K562 (cell line): ENCODE measurements around the gene ZNF391. TPM values are rescaled to one million over a fixed set of nuclear protein-coding genes. Genes with fewer than 3 reads are reported as not detected.
A peak's percentile ranks its signal among the peaks of the same experiment; 100 is the strongest.

Source experiments
- ADNP ChIP-seq: fragments of 200-800 bp; sonication (Bioruptor generic); IDR thresholded peaks from 2 replicates; pipeline ENCODE4 v1.6.1; 2016; ENCODE audit warnings: missing genetic modification characterization, missing compliant biosample characterization
- CBX5 ChIP-seq: IDR thresholded peaks from 2 replicates; pipeline ENCODE4 v1.6.1; 2014; ENCODE audit warnings: low read depth, borderline replicate concordance
- NONO ChIP-seq, 2 experiments: fragments of 200-400 bp in 1 of 2; fragments of 450-650 bp in 1 of 2; formaldehyde crosslinking in 1 of 2; IDR thresholded peaks; 2 replicates each; pipeline ENCODE4 v1.6.1; 2017; ENCODE audit warnings: low read depth in 2 of 2, mild to moderate bottlenecking in 2 of 2, moderate library complexity in 2 of 2, low read length in 1 of 2
- RAD21 ChIP-seq, 2 experiments: fragments of 250-450 bp in 1 of 2; fragments of 450-650 bp in 1 of 2; sonication (Bioruptor Pico) in 1 of 2; formaldehyde crosslinking in 1 of 2; IDR thresholded peaks in 1 of 2; conservative IDR thresholded peaks in 1 of 2; 2 replicates each; pipeline versions ENCODE4 v1.4.0 to v1.8.0; 2020 to 2022; ENCODE audit warnings: mild to moderate bottlenecking in 2 of 2, moderate library complexity in 1 of 2
- RBM25 ChIP-seq: fragments of 200-400 bp; formaldehyde crosslinking; IDR thresholded peaks from 2 replicates; pipeline ENCODE4 v1.6.1; 2018; ENCODE audit warnings: low read length, low read depth, moderate library complexity; ENCODE audit not compliant: severe bottlenecking
- SAP30 ChIP-seq: fragments of 200-600 bp; sonication (generic); IDR thresholded peaks from 2 replicates; pipeline ENCODE4 v1.6.1; 2012; ENCODE audit warnings: borderline replicate concordance, low read depth, mild to moderate bottlenecking, moderate library complexity, low read length, control low read depth, inconsistent platforms; ENCODE audit not compliant: insufficient read depth, poor library complexity, severe bottlenecking
- SIN3A ChIP-seq, 2 experiments: fragments of 150-350 bp in 1 of 2; IDR thresholded peaks; 2 replicates each; pipeline ENCODE4 v1.6.1; 2011 to 2016; ENCODE audit warnings: borderline replicate concordance in 2 of 2, low read depth in 2 of 2, low read length in 2 of 2, mild to moderate bottlenecking in 2 of 2, moderate library complexity in 2 of 2; ENCODE audit not compliant: control insufficient read depth in 1 of 2
- SPI1 ChIP-seq: IDR thresholded peaks from 2 replicates; pipeline ENCODE4 v1.6.1; 2011; ENCODE audit warnings: low read depth, low read length, control low read depth, borderline replicate concordance
- TRIM24 ChIP-seq, 2 experiments: fragments of 450-650 bp; IDR thresholded peaks; 2 replicates each; pipeline ENCODE4 v1.6.1; 2016
- XRCC3 ChIP-seq: fragments of 450-650 bp; IDR thresholded peaks from 2 replicates; pipeline ENCODE4 v1.6.1; 2017; ENCODE audit warnings: mild to moderate bottlenecking, moderate library complexity
- polyA plus RNA-seq, 8 experiments: library from polyadenylated mRNA; depleted of rRNA in 4 of 8; stranded (reverse) in 5 of 8; unstranded in 3 of 8; fragments of >200 nt; fragmentation: Nextera tagmentation in 2 of 8; fragmentation: Illumina TruSeq in 1 of 8; extraction: Ambion mirVana in 2 of 8; extraction: Trizol in 1 of 8; gene quantifications; 2 replicates each; pipeline versions ENCODE4 v1.2.1 to v1.2.3, GENCODE V29; 2011 to 2014; ENCODE audit warnings: inconsistent platforms in 1 of 8, missing spikeins in 1 of 8
- total RNA-seq, 7 experiments: library from RNA; depleted of rRNA in 6 of 7; stranded (reverse); fragments of >200 nt in 6 of 7; fragmentation: Illumina TruSeq in 2 of 7; extraction: Trizol in 2 of 7; gene quantifications; 2 replicates each; pipeline versions ENCODE4 v1.2.1 to v1.2.3, GENCODE V29; 2011 to 2021; ENCODE audit warnings: low replicate concordance in 1 of 7
- TF ChIP-seq, protein P1 (sequence below), 2 experiments: fragments of 450-650 bp in 1 of 2; sonication (generic) in 1 of 2; formaldehyde crosslinking in 1 of 2; IDR thresholded peaks; 2 replicates each; pipeline versions ENCODE4 v1.7.1 to v1.9.0; 2016 to 2022; ENCODE audit warnings: inconsistent platforms in 1 of 2, mild to moderate bottlenecking in 1 of 2, missing genetic modification reagents in 1 of 2

Gene ZNF391
- total and polyA plus RNA-seq, 9 of the 15 experiments (the other 6 are each of a cell fraction or from before 2014, with no cell fraction given): 2.3 to 10.1 (median 5.8) TPM

DNA sequence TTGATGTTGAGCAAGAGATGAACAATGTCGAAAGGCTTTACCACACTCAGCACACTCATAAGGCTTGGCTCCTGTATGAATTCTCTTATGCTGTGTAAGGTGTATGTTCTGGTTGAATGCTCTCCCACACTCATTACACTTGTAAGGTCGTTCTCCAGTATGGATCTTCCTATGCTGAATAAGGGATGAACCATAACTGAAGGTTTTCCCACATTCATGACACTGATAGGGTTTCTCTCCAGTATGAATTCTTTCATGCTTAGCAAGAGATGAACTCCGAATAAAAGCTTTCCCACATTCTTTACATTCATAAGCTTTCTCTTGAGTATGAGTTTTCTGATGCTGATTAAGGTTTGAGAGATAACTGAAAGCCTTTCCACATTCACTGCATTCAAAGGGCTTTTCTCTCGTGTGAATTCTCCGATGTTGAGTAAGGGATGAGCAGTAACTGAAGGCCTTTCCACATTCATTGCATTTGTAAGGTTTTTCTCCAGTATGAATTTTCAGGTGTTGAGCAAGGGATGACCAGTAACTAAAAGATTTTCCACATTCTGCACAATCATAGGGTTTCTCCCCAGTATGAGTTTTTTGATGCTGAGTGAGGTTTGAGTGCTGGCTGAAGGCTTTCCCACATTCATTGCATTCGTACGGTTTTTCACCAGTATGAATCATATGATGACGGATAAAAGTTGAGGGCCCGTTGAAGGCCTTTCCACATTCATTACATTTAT is 63.3 kb downstream of the ZNF391 start (continued):
- TF ChIP-seq RAD21 (CRISPR knock-in tag; conservative IDR thresholded peaks at IDR 0.05 in 1 of 2, IDR thresholded peaks at IDR 0.05 in 1 of 2): peak in 1 of 2 experiments; percentile 4; a peak in 1 of 4 replicates
- no peak for TF ChIP-seq SAP30
- TF ChIP-seq XRCC3: peak; percentile 66; the same call in 1 of the 2 replicates
- TF ChIP-seq SPI1: no peak
- no peak for TF ChIP-seq NONO (IDR thresholded peaks at IDR 0.05; ENCODE audit: low read depth in 2 of 2, low read length in 1 of 2)
- TF ChIP-seq RBM25: peak; percentile 34
- TF ChIP-seq ADNP: 0 out of 2 replicates have a peak, but pooled peaks have one; percentile 6
- TF ChIP-seq TRIM24 (IDR thresholded peaks at IDR 0.05): peak in 1 of 2 experiments; percentile 67; a peak in 2 of 4 replicates
- TF ChIP-seq SIN3A (IDR thresholded peaks at IDR 0.05; ENCODE audit: borderline replicate concordance in 2 of 2, control insufficient read depth in 1 of 2, low read depth in 2 of 2, low read length in 2 of 2): 0 out of 4 replicates have a peak, but pooled peaks of 1 of the 2 experiments have one; percentile 14
- TF ChIP-seq, protein P1, sequence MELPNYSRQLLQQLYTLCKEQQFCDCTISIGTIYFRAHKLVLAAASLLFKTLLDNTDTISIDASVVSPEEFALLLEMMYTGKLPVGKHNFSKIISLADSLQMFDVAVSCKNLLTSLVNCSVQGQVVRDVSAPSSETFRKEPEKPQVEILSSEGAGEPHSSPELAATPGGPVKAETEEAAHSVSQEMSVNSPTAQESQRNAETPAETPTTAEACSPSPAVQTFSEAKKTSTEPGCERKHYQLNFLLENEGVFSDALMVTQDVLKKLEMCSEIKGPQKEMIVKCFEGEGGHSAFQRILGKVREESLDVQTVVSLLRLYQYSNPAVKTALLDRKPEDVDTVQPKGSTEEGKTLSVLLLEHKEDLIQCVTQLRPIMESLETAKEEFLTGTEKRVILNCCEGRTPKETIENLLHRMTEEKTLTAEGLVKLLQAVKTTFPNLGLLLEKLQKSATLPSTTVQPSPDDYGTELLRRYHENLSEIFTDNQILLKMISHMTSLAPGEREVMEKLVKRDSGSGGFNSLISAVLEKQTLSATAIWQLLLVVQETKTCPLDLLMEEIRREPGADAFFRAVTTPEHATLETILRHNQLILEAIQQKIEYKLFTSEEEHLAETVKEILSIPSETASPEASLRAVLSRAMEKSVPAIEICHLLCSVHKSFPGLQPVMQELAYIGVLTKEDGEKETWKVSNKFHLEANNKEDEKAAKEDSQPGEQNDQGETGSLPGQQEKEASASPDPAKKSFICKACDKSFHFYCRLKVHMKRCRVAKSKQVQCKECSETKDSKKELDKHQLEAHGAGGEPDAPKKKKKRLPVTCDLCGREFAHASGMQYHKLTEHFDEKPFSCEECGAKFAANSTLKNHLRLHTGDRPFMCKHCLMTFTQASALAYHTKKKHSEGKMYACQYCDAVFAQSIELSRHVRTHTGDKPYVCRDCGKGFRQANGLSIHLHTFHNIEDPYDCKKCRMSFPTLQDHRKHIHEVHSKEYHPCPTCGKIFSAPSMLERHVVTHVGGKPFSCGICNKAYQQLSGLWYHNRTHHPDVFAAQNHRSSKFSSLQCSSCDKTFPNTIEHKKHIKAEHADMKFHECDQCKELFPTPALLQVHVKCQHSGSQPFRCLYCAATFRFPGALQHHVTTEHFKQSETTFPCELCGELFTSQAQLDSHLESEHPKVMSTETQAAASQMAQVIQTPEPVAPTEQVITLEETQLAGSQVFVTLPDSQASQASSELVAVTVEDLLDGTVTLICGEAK (IDR thresholded peaks at IDR 0.05): 0 out of 2 replicates have a peak, but pooled peaks have one; percentile 17
- TF ChIP-seq, protein P1 (CRISPR knock-in tag; IDR thresholded peaks at IDR 0.05): no peak
- TF ChIP-seq CBX5: peak; percentile 90; the same call in 1 of the 2 replicates
